GM12872 (cell line): ENCODE measurements around the gene ZNF346.

Source experiments
- TF ChIP-seq, protein P1 (sequence below): IDR thresholded peaks from 3 replicates; pipeline ENCODE4 v1.5.1; 2011; ENCODE audit warnings: low read depth, mild to moderate bottlenecking, low read length, moderate library complexity; ENCODE audit not compliant: insufficient read depth

Gene ZNF346

DNA sequence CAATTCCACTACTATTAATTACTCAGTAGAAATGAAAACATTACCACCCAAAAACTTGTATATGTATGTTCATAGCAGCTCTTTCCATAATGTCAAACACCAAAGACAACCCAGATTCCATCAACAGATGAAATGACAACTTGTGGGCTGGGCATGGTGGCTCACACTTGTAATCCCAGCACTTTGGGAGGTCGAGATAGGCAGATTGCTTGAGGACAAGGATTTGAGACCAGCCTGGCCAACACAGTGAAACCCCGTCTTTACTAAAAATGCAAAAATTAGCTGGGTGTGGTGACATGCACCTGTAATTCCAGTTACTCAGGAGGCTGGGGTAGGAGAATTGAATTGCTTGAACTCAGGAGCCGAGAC, 27.4 kb upstream of the ZNF346 start:
- TF ChIP-seq, protein P1, sequence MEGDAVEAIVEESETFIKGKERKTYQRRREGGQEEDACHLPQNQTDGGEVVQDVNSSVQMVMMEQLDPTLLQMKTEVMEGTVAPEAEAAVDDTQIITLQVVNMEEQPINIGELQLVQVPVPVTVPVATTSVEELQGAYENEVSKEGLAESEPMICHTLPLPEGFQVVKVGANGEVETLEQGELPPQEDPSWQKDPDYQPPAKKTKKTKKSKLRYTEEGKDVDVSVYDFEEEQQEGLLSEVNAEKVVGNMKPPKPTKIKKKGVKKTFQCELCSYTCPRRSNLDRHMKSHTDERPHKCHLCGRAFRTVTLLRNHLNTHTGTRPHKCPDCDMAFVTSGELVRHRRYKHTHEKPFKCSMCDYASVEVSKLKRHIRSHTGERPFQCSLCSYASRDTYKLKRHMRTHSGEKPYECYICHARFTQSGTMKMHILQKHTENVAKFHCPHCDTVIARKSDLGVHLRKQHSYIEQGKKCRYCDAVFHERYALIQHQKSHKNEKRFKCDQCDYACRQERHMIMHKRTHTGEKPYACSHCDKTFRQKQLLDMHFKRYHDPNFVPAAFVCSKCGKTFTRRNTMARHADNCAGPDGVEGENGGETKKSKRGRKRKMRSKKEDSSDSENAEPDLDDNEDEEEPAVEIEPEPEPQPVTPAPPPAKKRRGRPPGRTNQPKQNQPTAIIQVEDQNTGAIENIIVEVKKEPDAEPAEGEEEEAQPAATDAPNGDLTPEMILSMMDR, result no peak

DNA sequence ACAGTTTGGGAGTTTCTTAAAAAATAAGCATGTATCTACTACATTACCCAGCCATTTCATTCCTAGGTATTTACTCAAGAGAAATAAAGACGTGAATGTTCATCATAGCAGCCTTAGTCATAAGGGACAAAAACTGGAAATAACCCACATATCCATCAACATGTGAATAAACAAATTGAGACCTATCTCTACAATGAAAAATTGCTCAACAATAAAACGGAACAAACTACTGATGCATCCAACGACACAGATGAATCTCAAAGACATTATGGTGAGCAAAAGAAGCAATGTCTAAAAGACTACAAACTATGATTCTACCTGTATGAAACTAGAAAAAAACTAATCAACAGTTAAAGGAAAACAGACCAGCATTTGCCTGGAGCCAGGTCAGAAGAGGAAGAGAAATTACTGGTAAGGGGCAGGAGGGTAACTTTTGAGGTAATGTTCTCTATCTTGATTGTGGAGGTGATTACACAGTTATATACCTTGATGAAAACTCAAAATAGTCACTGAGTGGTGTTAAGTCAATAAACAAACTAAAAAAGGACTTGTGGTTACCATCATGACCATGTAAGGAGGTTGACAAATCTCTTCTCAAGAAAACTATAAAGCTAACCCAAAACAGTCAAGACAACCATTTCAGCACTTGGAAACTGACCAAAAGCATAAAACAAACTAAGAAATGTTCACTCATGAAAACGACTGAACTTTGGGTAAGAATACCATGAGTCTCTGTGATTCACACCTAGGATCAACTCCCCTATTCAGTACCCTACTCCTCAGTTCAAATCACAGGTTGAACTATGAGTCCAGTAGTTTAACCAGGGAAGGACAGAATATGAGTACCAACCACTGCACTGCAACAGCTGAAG, 26.4 kb upstream of the ZNF346 start:
- TF ChIP-seq, protein P1, result no peak

DNA sequence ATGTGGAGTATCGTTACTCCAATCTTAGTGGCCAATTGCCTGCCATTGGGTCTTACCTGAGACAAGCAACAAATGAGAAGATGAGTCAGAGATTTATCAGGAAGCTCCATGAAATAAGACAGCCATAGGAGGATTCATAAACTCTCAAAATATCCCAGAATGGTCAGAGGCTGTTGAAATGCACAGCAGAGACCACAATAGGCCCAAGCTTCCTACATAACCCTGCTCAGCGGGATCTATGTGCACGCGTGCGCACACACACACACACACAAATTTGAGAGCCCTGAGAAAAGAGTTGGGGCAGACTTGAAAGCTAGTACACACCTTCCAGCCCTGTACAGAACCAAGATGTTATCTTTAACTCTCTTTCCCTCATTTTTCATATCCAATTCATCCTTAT, 25.7 kb upstream of the ZNF346 start:
- TF ChIP-seq, protein P1, result no peak

DNA sequence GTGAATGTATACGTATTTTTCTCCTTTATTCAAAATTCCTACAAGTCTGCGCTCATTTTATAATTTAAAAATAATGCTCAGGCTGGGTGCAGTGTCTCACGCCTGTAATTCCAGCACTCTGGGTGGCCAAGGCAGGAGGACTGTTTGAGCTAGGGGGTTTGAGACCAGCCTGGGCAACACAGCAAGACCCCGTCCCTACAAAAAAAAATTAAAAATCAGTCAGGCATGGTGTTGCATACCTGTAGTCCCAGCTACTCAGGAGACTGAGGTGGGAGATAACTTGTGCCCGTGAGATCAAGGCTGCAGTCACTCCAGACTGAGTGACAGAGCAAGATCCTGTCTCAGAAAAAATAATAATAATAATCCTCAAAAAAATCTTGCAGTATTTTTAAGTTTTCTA, 23.7 kb upstream of the ZNF346 start:
- TF ChIP-seq, protein P1, result no peak

DNA sequence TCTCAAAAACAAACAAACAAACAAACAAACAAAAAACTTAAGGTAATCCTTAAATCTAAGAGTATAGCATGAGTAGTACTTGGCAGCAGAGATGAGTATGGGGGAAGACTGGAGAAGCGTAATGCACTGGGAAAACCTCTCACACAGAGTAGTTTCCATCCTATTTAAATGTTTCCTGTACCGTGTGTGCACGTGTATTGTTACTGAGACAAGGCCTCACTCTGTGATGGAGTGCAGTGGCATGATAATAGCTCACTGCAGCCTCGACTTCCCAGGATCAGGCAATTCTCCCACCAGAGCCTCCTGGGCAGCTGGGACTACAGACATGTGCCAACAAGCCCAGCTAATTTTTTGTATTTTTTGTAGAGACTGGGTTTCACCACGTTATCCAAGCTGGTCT, 18.8 kb upstream of the ZNF346 start:
- TF ChIP-seq, protein P1, result no peak

DNA sequence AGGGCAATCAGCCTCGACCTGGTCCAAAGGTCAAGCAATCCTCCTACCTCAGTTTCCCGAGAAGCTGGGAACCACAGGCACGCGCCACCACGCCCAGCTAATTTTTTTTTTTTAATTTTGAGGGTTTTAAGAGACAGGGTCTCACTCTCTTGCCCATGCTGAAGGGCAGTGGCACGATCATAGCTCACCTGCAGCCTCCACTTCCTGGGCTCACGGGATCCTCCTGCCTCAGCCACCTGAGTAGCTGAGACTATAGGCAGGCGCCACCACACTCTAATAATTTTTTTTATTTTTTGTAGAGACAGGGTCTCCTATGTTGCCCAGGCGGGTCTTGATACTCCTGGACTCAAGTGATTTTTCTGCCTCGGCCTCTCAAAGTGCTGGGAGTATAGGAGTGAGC, 17.5 kb upstream of the ZNF346 start:
- TF ChIP-seq, protein P1, result no peak

DNA sequence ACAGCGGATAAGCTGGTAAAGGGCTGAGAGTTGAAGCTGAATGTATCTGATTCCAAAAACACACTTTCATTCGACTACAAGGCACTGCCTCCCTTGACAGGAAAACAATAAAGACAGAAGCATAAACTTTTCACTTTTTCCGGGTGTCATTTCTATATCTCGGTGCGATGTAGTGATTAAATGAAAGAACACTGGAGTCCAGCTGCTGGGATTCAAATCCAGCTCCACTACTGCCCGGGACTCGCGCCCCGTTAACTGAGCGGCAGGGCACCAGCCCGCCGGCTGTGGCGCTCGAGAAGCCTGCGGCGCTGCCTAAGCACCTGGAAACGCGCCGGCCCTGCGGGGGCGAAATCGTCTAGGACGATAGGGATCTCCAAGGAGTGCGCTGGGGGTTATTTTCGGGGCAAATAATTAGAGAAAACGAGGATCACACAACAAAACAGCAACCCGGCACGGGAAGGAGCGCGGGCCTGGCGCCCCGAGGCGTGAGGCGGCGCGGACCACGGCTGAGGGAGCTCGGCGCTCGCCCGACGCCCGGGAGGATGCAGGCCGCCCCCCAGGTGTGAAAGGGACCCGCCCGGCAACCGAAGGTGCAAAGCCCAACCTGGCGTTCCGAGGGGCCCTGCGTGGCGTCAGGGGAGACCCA, 16.8 kb upstream of the ZNF346 start:
- TF ChIP-seq, protein P1, result peak; percentile 66
